Stomach (tissue), 9 donors: ENCODE data around the gene INF2. TPM values are rescaled to one million over a fixed set of nuclear protein-coding genes. Genes with fewer than 3 reads are reported as not detected.
A peak's percentile ranks its signal among the peaks of the same experiment; 100 is the strongest.

ENCODE experiments used
- DNase-seq, 2 donors: peaks; one replicate each; pipeline versions ENCODE4 v3.0.0 to v3.0.0-alpha.2; 2013 to 2019
- H3K27ac ChIP-seq, 5 donors: fragments of 200-600 bp in 4 of 5; sonication (generic) in 4 of 5; one replicate each; pipeline ENCODE4 v1.5.1; 2013 to 2019; ENCODE audit warnings: mild to moderate bottlenecking in 1 of 5, moderate library complexity in 1 of 5
- H3K27me3 ChIP-seq, 3 donors: fragments of 200-600 bp; sonication (generic); one replicate each; pipeline ENCODE4 v1.5.1; 2017 to 2019; ENCODE audit warnings: mixed run types in 1 of 3
- H3K36me3 ChIP-seq, 4 donors: fragments of 200-600 bp; sonication (generic); 1 replicate in 3 of 4; 2 replicates in 1 of 4; pipeline ENCODE4 v1.5.1; 2016 to 2019
- H3K4me1 ChIP-seq, 4 donors: fragments of 200-600 bp; sonication (generic); one replicate each; pipeline ENCODE4 v1.5.1; 2016 to 2019
- H3K4me3 ChIP-seq, 4 donors: fragments of 200-600 bp; sonication (generic) in 3 of 4; one replicate each; pipeline ENCODE4 v1.5.1; 2016 to 2019; ENCODE audit warnings: mild to moderate bottlenecking in 1 of 4
- H3K9me3 ChIP-seq, 4 donors: fragments of 200-600 bp; sonication (generic); one replicate each; pipeline ENCODE4 v1.5.1; 2016 to 2019
- CTCF ChIP-seq, 7 experiments: fragments of 450-650 bp in 4 of 7; fragments of 200-600 bp in 3 of 7; sonication (generic) in 3 of 7; IDR thresholded peaks; one replicate each; pipeline ENCODE4 v1.5.1; 2016 to 2019; ENCODE audit warnings: antibody characterized with exemption in 7 of 7, control low read depth in 2 of 7, mild to moderate bottlenecking in 1 of 7
- EP300 ChIP-seq: sonication (generic); formaldehyde crosslinking; IDR thresholded peaks from one replicate; pipeline ENCODE4 v1.6.1; 2017; ENCODE audit warnings: antibody characterized with exemption
- POLR2A ChIP-seq, 4 donors: fragments of 450-650 bp; IDR thresholded peaks; one replicate each; pipeline ENCODE4 v1.6.1; 2016; ENCODE audit warnings: antibody characterized with exemption in 4 of 4, control low read depth in 2 of 4, mild to moderate bottlenecking in 1 of 4, moderate library complexity in 1 of 4
- POLR2AphosphoS5 ChIP-seq, 3 donors: sonication (generic); formaldehyde crosslinking; IDR thresholded peaks; one replicate each; pipeline ENCODE4 v1.6.1; 2016; ENCODE audit warnings: antibody characterized with exemption in 3 of 3
- WGBS, 5 donors: extraction: QIAGEN DNeasy Blood & Tissue Kit in 3 of 5; methylation state at CpG; one replicate each; pipeline versions ENCODE4 v1.1.5 to v1.1.7; 2013 to 2018; 5-methylcytosine and 5-hydroxymethylcytosine counted together
- intact Hi-C: fragments of 100-400 bp; cut with DNase I; formaldehyde crosslinking; loops from one replicate; pipeline ENCODE4 v1.15.1; 2023; ENCODE audit warnings: low total_unique reads
- polyA plus RNA-seq, 3 donors: library from polyadenylated mRNA; stranded (reverse); fragments of 200-250 nt; gene quantifications; one replicate each; pipeline ENCODE4 v1.2.3, GENCODE V29; 2013
- total RNA-seq, 5 donors: library from RNA; depleted of rRNA; stranded (reverse); fragments of >200 nt; gene quantifications; one replicate each; pipeline versions ENCODE4 v1.1.0 to v1.2.3, GENCODE V29; 2014 to 2016
- donor health status: healthy with polysubstance abuse.
- donor health status: Bipolar disorder and iron deficiency.
- donor health status: healthy.

Gene INF2
- total and polyA plus RNA-seq, 8 donors: 45.9 to 385 (median 146) TPM

- DNase-seq: no peak
These were observed 64.3 kb downstream of the INF2 start for GRCh38 chr14:104753528-104754212.

GRCh38 chr14:104754213-104754851 is 64.9 kb downstream of the INF2 start:
- no peak for DNase-seq
- peak overlapping the region in 2 of 5 donors; percentile 92 for H3K27ac ChIP-seq
- intact Hi-C loops: no loop called here
- WGBS, 5 donors: 36 to 49% (median 46%) methylated on average over 13 of the region's 13 CpGs
- TF ChIP-seq EP300: no peak
- TF ChIP-seq CTCF (IDR thresholded peaks at IDR 0.05): no peak
- TF ChIP-seq POLR2AphosphoS5 (IDR thresholded peaks at IDR 0.05): no peak
- TF ChIP-seq POLR2A (IDR thresholded peaks at IDR 0.05): no peak
- H3K4me1 ChIP-seq: peaks cover 39 to 53% (median 44%) of the 10 kb centered on the region in 4 donors
- no peaks in the 10 kb centered on the region for H3K27me3 ChIP-seq
- H3K4me3 ChIP-seq: peak overlapping the region; percentile 64 to 99 (median 92)
- H3K9me3 ChIP-seq: no peaks in the 10 kb centered on the region
- peaks cover 34 to 43% (median 43%) of the 10 kb centered on the region in 4 donors for H3K36me3 ChIP-seq

More at GRCh38 chr14:104753528-104754212, 64.3 kb downstream of the INF2 start:
- intact Hi-C loops: no loop called here
- H3K4me3 ChIP-seq: peak overlapping the region; percentile 64 to 99 (median 92)
- TF ChIP-seq POLR2AphosphoS5 (IDR thresholded peaks at IDR 0.05) (no peak), EP300 (no peak), CTCF (IDR thresholded peaks at IDR 0.05) (no peak), POLR2A (IDR thresholded peaks at IDR 0.05) (no peak)
- H3K4me1 ChIP-seq: peaks cover 42 to 60% (median 51%) of the 10 kb centered on the region in 4 donors
- H3K27me3 ChIP-seq: no peaks in the 10 kb centered on the region
- no peaks in the 10 kb centered on the region for H3K9me3 ChIP-seq
- WGBS, 5 donors: 1 to 2% (median 1%) methylated on average over 13 to 30 of the region's 30 CpGs
- H3K27ac ChIP-seq: peak overlapping the region; percentile 84 to 92 (median 91)
- H3K36me3 ChIP-seq: peaks cover 27 to 36% (median 36%) of the 10 kb centered on the region in 4 donors

- no peak for DNase-seq
- Histone ChIP-seq H3K27me3 (no peaks in the 10 kb centered on the region), H3K9me3 (no peaks in the 10 kb centered on the region), H3K4me1 (peaks cover 32 to 44% (median 37%) of the 10 kb centered on the region in 4 donors), H3K36me3 (peaks cover 40 to 56% (median 56%) of the 10 kb centered on the region in 4 donors), H3K27ac (no peak overlapping the region), H3K4me3 (no peak overlapping the region)
- intact Hi-C loops: no loop called here
- WGBS, 5 donors: 36 to 64% (median 49%) methylated on average over 6 to 11 of the region's 11 CpGs
- TF ChIP-seq POLR2AphosphoS5 (IDR thresholded peaks at IDR 0.05) (peak in 1 of 3 donors; percentile 5), EP300 (no peak), CTCF (IDR thresholded peaks at IDR 0.05) (no peak)
These were observed 66.2 kb downstream of the INF2 start for GRCh38 chr14:104755621-104756020.

GRCh38 chr14:104756477-104757237 is 67.2 kb downstream of the INF2 start:
- 76 to 90% (median 84%) methylated on average over 8 to 27 of the region's 27 CpGs for WGBS, 5 donors
- no peak for DNase-seq

More at GRCh38 chr14:104756477-104757237, 67.2 kb downstream of the INF2 start:
- H3K9me3 ChIP-seq: no peaks in the 10 kb centered on the region
- intact Hi-C loops: no loop called here
- H3K4me3 ChIP-seq: no peak overlapping the region
- H3K27me3 ChIP-seq: no peaks in the 10 kb centered on the region
- no peak overlapping the region for H3K27ac ChIP-seq
- TF ChIP-seq CTCF (IDR thresholded peaks at IDR 0.05) (no peak), POLR2AphosphoS5 (IDR thresholded peaks at IDR 0.05) (no peak), EP300 (no peak), POLR2A (IDR thresholded peaks at IDR 0.05) (no peak)
- H3K36me3 ChIP-seq: peaks cover 42 to 66% (median 66%) of the 10 kb centered on the region in 4 donors
- H3K4me1 ChIP-seq: peaks cover 31 to 43% (median 36%) of the 10 kb centered on the region in 4 donors
